NCI-H510A treated with DMSO at 0.1 percent for 48 hours (cell line): Measurements from ENCODE around the gene BTD.
A peak's percentile ranks its signal among the peaks of the same experiment; 100 is the strongest.
"Not testable (repeated sequence)": the region's sequence is repeated elsewhere in the genome, so short reads cannot be mapped to it uniquely, and the experiment has no call there.

ENCODE experiments used
- DNase-seq: peaks from one replicate; lab custom pipeline; 2025; lab: John Stamatoyannopoulos, UW

The BTD gene

DNA sequence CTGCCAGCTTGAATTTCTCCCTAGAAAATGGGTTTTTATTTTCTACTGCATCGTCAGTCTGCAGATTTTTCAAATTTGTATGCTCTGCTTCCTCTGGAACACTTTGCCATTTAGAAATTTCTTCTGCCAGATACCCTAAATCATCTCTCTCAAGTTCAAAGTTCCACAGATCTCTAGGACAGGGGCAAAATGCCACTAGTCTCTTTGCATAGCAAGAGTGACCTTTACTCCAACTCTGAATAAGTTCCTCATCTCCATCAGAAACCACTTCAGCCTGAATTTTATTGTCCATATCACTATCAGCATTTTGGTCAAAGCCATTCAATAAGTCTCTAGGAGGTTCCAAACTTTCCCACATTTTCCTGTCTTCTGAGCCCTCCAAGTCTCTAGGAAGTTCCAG, 3.0 kb downstream of the BTD start:
- not testable (repeated sequence) for DNase-seq

- no peak for DNase-seq
Observed at GRCh38 chr3:15606434-15606891, 4.9 kb downstream of the BTD start.

GRCh38 chr3:15610082-15610759, 8.7 kb downstream of the BTD start:
- no peak for DNase-seq

- no peak for DNase-seq
Observed at GRCh38 chr3:15611018-15611417, 9.5 kb downstream of the BTD start.

- no peak for DNase-seq
Observed at GRCh38 chr3:15612001-15612400, 10.5 kb downstream of the BTD start.

DNA sequence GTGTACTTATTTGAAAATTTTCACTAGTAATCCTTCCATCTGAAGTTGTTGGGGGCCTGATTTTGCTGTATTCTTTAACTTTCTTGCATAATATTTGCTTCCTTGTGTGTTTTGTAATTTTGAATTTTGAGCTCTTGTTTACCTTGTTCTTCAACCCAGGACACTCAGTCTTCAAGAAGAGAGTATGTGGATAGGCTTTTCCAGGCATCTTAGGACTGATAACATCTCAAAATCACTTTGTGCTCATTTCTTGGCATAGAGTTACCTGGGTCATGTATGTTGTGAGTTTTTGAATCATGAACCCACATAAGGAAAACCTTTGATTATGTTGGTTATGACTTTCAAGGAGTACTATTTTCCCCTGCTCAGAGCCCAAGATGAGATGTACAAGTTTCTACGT, 13.4 kb downstream of the BTD start:
- no peak for DNase-seq

DNA sequence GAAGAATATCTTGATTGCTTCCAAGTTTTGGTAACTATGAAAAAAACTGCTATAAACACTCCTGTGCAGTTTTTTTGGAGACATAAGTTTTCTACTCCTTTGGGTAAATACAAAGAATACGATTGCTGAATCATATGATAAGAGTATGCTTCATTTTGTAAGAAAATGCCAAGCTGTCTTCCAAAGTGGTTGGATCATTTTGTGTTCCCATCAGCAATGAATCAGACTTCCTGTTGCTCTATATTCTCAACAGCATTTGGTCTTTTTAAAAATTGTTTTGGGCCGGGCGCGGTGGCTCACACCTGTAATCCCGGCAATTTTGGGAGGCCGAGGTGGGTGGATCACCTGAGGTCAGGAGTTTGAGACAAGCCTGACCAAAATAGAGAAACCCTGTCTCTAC, 14.5 kb downstream of the BTD start:
- DNase-seq = no peak

DNA sequence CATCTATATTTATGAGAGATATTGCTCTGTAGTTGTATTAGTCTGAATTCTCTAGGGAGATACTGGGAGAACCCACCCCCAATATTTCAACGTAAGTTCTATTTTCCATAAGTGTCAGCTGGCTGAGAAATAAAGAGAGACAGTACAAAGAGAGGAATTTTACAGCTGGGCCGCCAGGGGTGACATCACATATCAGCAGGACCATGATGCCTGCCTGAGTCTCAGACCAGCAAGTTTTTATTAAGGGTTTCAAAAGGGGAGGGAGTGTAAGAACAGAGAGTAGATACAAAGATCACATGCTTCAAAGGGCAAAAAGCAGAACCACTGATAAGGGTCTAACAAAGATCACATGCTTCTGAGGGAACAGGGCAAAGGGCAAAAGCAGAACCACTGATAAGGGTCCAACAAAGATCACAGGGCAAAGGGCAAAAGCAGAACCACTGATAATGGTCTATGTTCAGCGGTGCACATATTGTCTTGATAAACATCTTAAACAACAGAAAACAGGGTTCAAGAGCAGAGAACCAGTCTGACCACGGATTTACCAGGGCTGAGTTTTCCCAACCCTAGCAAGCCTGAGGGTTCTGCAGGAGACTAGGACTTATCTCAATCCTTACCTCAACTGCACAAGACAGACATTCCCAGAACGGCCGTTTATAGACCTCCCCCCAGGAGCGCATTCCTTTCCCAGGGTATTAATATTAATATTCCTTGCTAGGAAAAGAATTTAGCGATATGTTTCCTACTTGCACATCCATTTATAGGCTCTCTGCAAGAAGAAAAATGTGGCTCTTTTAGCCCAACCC, 18.3 kb downstream of the BTD start:
- not testable (repeated sequence) for DNase-seq

DNA sequence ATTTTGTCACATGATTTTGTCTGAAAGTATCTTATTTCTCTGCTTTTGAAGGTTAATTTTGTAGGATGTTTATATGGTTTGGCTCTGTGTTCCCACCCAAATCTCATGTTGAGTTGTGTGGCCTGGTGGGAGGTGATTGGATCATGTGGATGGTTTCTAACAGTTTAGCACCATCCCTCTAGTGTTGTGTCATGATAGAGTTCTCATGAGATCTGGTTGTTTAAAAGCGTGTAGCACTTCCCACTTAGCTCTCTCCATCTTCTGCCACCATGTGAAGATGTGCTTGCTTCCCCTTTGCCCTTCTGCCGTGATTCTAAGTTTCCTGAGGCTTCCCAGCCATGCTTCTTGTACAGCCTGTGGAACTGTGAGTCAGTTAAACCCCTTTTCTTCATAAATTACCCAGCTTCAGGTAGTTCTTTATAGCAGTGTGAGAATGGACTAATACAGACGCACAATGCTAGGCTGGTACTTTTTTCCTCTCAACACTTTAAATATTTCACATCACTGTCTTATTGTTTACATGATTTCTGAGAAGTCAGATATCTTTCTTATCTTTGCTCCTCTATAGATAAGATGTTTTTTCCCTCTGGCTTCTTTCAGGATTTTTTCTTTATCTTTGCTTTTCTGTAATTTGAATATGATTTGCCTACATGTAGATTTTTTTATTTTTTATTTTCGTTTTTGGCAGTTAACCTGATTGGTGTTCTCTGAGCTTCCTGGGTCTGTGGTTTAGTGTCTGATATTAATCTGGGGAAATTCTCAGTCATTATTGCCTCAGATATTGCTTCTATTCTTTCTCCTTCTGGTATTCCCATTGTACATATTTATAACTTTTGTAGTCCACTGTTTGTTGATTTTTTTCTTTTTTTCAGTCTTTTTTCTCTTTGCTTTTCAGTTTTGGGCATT, 22.2 kb downstream of the BTD start:
- DNase-seq = no peak

DNA sequence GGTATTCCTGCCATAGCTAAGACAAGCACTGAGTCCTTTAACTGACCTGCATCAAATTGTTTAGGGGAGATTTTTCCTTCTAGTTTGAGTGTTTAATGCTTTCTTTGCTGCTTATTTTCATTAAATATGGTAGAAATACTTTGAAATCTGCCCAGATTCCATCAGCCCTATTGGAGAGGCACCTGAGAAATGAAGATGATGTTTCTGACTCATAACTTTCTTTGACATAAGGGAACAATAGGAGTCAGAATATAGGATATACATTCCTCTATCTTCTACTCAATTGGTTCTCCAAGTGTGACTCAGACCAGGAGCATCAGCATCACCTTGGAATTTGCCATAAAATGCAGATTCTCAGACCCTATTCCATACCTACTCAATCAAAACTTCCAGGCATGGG, 27.4 kb downstream of the BTD start:
- DNase-seq = no peak

GRCh38 chr3:15629860-15630597, 28.5 kb downstream of the BTD start:
- peak; percentile 49 for DNase-seq

- peak; percentile 8 for DNase-seq
Observed at GRCh38 chr3:15630646-15631350, 29.3 kb downstream of the BTD start.

DNA sequence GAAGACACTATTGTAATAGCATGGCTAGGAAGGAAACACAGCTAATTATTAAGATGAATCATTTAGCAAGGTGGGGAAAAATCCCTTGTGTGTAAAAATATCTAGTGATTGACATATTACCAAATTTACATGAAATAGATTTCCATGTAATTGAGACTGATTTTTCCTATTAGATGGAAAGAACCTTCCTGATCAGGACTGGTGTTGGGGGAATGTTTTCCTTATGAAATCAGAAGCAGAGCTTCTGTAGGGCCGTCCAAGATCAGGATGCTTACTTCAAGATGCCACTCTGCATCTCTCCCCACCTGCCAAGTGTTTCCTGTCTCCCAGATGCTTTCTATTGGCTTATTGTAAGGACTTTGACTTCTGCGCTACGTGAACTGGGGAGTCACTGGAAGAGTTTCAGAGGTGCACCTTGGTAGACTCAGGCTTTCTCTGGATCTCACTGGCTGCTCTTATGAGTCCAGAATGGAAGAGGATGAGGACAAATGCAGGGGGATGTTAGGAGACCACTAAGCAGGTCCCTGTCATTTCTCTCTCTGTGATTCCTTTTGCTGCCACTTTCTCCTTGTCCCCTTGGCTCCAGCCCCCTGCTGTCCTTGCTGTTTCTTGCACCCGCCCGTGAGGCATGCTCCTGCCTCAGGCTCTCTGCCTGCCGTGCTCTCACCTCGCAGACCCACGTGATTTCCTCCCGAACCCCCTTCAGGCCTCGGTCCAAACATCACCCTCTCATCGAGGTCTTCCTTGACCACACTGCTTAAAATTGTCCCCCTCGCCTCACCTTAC, 30.1 kb downstream of the BTD start:
- DNase-seq = no peak

DNA sequence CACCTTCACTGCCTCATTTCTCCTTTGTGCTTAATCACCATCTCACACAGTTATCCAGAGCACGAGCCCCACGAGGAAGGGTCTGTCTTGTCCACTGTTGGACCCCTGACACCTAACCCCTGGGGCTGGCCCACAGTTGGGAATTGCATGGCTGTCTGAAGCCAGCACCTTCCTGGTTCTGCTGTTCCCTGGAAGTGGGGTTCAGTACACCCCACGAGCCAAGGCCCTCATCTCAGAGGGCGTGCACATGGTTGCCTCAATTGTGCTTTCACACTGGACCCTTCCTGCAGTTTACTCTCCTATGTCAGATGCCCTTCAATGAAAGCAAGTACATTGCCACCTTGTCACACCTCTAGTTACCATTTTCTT, 30.7 kb downstream of the BTD start:
- no peak for DNase-seq

- DNase-seq = no peak
Observed at GRCh38 chr3:15633159-15633558, 31.6 kb downstream of the BTD start.

DNA sequence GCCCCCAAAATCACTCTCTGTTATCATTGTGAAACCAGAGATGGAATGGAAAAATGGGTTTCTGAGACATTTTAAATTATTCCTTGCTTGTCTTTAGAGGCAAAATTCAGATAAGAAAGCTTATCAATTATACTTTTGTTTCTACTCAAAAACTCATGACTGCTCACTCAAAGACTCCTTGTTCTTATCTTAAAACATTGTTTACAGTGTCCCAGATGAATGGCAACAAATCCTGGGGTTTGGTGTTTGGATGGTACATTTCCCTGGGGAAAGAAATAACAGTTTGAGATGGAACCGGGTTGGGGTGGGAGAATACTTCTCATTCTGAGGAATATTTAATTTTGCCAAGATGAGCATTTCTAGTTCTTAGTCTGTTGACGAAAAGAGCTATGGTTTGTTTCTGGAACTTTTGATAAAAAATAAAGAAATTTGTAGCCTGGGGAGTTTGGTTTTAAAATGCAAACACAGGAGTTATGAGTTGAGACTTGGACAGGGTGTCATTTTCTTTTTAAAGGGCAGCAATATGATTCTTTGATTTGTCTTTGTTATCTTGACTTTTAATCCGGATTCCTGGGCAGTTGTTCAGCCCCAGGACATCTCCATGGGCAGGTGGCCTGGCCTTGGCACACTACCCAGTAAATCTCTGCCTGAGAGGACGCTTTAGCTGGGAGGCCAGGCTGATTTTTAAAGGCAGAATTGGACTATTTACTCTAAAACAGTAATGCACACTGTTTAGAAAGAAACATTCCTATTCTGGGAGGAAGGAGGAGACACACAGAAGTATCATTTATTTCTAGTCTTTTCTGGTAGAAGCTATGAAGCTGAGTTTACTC, 32.4 kb downstream of the BTD start:
- no peak for DNase-seq

- DNase-seq = no peak
Observed at GRCh38 chr3:15634671-15635070, 33.1 kb downstream of the BTD start.

- DNase-seq = no peak
Observed at GRCh38 chr3:15635121-15635661, 33.6 kb downstream of the BTD start.

- no peak for DNase-seq
Observed at GRCh38 chr3:15636028-15636709, 34.6 kb downstream of the BTD start.
